GM20000 (cell line): ENCODE results near the gene DNASE2.

Source experiments
- DNase-seq: peaks from one replicate; pipeline ENCODE4 v3.0.0; 2012; ENCODE audit warnings: low spot score
- CTCF ChIP-seq: IDR thresholded peaks from 2 replicates; pipeline ENCODE4 v1.5.1; 2012; ENCODE audit warnings: mild to moderate bottlenecking, control low read depth; ENCODE audit errors: extremely low read depth, missing control alignments

Gene DNASE2

GRCh38 chr19:12838886-12839756 is 42.1 kb downstream of the DNASE2 start:
- no peak for DNase-seq
- no peak for TF ChIP-seq CTCF

GRCh38 chr19:12838182-12838885 is 42.9 kb downstream of the DNASE2 start, which contains the start of gene MAST1:
Gene MAST1 (plus strand): TSS chr19:12838515. CDS start chr19:12838573, 58 bp downstream.
- peak; percentile 88 for TF ChIP-seq CTCF
- DNase-seq = peak; percentile 94

- no peak for TF ChIP-seq CTCF
- no peak for DNase-seq
These were observed 44.0 kb downstream of the DNASE2 start for GRCh38 chr19:12837225-12837624.

- DNase-seq = no peak
- no peak for TF ChIP-seq CTCF
These were observed 44.8 kb downstream of the DNASE2 start for GRCh38 chr19:12836529-12836863.

- no peak for TF ChIP-seq CTCF
- DNase-seq = peak; percentile 64
These were observed 46.1 kb downstream of the DNASE2 start for GRCh38 chr19:12834976-12835757.

GRCh38 chr19:12834566-12834943 is 46.7 kb downstream of the DNASE2 start, which contains the start of gene RTBDN:
Gene RTBDN (minus strand): TSS chr19:12834579. CDS start chr19:12829979, 4,600 bp downstream.
- TF ChIP-seq CTCF = no peak
- DNase-seq = peak; percentile 46
